IPS-NIHi11 (cell line): ENCODE measurements around the gene C17orf113.
"Not testable (repeated sequence)": the region's sequence is repeated elsewhere in the genome, so short reads cannot be mapped to it uniquely, and the experiment has no call there.

Experiments
- DNase-seq: peaks from one replicate; pipeline ENCODE4 v3.0.0; 2012; ENCODE audit warnings: mixed read lengths, low spot score

Gene C17orf113

GRCh38 chr17:42016941-42017865, 33.2 kb downstream of the C17orf113 start, which contains the start of gene DNAJC7:
Gene DNAJC7 (minus strand): TSS chr17:42017439. CDS start chr17:42017416, 23 bp downstream.
- DNase-seq, result peak; percentile 95

- no peak for DNase-seq
Measured at GRCh38 chr17:42016411-42016831, 34.0 kb downstream of the C17orf113 start.

- not testable (repeated sequence) for DNase-seq
Measured at GRCh38 chr17:42013740-42014139, 36.7 kb downstream of the C17orf113 start.

DNA sequence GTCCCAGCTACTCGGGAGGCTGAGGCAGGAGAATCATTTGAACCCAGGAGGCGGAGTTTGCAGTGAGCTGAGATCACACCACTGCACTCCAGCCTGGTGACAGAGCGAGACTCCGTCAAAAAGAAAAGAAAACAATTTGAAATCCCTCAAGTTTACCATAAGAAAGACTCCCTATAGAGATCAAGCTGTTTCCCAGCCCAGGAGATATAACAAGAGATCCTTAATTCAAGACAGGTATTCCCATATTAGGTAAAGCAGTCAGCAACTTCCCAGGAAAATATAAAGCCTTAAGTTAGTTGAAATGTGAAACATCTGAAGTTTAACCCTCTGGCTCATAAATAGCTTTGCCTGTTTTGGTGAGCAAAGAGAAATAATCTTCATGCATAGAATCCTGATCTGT, 38.0 kb downstream of the C17orf113 start:
- not testable (repeated sequence) for DNase-seq

GRCh38 chr17:42010898-42011516, 39.4 kb downstream of the C17orf113 start:
- DNase-seq, result peak; percentile 60

GRCh38 chr17:42010266-42010680, 40.1 kb downstream of the C17orf113 start:
- DNase-seq, result not testable (repeated sequence)

GRCh38 chr17:42009170-42009569, 41.2 kb downstream of the C17orf113 start:
- no peak for DNase-seq

GRCh38 chr17:42005166-42005565, 45.2 kb downstream of the C17orf113 start:
- no peak for DNase-seq

DNA sequence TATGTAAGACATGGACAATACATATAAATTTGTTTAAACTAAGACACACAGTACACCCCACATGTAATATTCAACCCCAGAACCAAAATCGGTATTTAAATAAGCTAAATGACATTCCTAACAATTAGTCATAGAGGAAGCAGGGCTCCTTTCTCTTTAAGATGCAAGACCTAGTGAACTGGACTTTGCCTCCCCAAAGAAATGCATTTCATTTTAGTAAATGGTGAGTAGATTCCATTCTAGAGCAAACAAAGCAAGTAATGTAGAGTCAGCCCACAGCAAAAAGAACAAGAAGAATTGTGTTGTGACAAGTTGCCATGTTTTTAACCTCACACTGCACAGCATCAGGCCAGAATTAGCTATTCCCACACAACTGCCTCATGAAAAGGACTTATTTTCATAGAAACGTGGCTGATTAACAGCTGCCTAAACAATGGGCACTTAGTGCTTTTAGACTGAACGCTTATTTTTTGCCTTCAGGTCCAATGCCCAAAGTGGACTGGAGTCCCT, 47.6 kb downstream of the C17orf113 start:
- DNase-seq, result no peak

GRCh38 chr17:42002175-42002791, 48.1 kb downstream of the C17orf113 start:
- no peak for DNase-seq

DNA sequence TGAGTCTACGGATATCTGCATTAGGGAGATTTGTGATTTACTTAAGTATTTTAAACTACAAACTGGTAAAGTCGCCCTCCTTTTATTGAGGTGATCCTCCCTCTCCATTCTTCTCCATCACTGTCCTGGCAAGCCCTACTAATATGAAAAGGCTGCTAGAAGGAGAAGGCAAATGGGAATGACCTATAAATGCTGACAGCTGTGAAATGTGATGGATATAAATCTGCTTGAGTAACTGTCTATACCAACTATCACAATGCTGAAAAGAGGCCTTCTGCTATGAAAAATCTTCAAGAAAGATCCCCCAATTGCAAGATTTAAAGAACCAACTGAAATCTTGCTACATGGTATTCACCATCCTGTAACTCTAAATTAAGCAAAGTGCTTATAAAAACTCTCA, 48.7 kb downstream of the C17orf113 start:
- no peak for DNase-seq

DNA sequence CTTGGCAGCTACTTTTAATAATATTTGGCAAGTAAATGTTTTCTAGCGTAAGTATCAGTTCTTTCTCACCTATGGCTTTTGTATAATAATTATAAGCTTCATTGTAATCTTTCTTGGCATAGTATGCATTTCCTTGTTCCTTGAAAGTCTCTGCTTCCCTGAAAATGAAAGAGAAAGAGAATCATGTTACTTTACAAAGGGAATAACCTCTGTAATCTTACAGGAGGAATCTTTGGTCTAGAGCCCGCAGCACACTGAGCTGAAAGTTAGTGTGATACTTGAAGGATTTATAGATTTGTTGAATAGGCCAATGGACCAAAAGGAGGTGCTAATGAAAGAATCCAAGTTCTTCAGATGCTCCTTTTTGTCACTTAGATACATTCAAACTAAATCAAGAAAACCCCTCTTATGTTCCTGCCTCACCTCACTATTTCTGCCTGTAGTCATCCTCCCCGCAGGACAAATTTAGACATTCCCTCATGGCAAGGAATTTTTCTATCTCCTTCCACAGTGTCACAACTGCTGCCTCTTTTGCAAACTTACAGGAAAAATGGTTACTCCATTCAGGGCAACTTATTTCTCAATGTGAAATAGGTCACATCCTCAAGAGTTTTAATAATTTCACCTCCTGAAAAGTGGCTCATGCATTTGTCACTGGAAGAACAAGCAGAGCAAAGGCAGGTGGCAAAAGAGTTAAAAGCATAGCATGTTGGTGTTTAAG, 49.8 kb downstream of the C17orf113 start:
- DNase-seq, result no peak

DNA sequence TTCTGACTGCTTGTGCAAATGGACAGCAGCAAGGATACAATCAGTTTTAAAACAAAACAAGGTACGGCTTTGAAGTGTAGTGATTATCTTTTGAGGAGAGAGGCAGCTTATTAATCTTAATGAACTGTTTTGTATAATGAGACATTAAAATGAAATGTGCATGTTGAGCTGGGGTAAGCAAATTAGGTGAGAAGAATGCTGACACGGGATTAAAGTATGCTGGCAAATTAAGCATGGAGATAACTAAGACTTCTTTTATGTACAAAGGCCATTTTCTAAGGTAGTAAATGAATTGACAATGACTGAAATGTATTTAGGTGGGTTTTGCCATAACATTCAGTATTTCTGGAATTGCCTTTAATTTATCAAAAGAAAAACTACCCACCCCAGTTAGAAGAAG, 51.9 kb downstream of the C17orf113 start:
- no peak for DNase-seq

DNA sequence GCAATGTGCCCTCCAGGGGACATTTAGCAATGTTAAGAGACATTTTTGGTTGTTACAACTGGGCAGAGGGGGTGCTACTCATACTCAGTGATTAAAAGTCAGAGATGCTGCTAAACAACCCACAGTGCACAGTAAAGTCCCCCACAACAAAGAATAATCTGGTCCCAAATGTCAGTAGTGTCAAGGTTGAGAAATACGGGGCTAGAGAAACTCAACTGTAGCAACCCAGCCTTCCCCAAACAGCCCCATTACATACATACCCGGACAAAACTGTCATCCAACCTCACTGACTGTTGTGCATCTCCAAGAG, 53.6 kb downstream of the C17orf113 start:
- DNase-seq, result no peak

DNA sequence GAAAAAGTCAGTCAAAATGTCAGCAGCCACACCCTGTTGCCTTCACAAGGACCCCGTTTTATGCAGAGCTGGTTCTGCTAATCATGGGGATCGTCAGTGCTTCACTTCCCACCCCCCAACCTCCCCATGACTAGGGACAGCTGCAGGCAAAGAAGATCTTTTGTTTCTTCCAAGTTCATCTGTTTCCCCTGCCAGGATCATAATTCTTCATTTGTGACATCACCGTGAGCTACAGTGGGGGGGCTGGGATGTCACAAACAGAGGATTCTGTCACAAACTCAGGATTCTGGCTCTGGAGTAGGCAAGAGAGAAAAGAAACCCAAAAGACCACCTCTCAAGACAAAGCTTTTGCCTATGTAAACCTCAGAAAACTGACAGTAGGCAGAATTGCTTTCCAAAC, 57.8 kb downstream of the C17orf113 start:
- DNase-seq, result no peak

DNA sequence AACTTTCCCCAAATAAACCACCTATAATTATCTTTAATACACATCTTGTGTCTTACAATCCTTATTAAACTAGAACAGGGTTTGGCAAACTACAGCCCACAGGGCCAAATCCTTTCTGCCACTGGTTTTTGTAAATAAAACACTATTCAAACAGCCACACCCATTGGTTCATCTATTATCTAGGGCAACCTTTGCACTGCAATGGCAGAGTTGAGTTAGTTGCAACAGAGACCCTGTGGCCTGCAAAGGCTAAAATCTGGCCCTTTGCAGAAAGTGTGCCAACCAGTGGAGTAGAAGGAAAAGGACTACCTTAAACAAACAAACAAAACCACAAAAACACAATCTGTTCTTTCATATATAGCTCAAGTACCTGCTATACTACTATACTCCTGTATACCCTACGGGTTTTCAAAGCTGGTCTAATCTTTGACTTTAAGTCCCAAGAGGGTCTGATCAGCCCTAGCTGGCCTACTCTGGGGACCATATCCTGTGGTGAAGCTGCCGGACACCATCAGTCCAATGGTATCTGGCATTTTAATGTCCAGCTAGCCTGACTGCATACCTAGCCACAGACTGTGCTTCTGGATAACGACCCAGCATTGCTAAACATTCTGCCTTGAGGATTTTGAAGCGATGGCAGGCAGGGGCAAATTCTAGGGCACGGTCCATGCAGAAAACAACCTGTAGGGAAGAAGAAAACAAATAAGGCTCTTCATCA, 60.5 kb downstream of the C17orf113 start:
- no peak for DNase-seq

GRCh38 chr17:41988418-41988817, 62.0 kb downstream of the C17orf113 start:
- DNase-seq, result no peak
